ENCODE data around the gene CLK3.
"Not testable (repeated sequence)": the region's sequence is repeated elsewhere in the genome, so short reads cannot be mapped to it uniquely, and the experiment has no call there.

CLK3 gene

GRCh38 chr15:74615508-74616365, at the start of gene CLK3:
CLK3 (plus strand) TSS chr15:74615836; CDS start chr15:74619197, 3,361 bp downstream.
- peak; percentile 94 to 98 for DNase-seq

GRCh38 chr15:74568594-74568993, 47.0 kb upstream of the CLK3 start:
- DNase-seq: no peak

- DNase-seq: no peak
Observed at GRCh38 chr15:74569731-74570070, 45.9 kb upstream of the CLK3 start.

- no peak for DNase-seq
Observed at GRCh38 chr15:74571191-74571590, 44.4 kb upstream of the CLK3 start.

- no peak for DNase-seq
Observed at GRCh38 chr15:74573987-74574386, 41.6 kb upstream of the CLK3 start.

GRCh38 chr15:74578496-74578994, 37.1 kb upstream of the CLK3 start:
- DNase-seq: no peak

GRCh38 chr15:74579001-74579400, 36.6 kb upstream of the CLK3 start:
- no peak for DNase-seq

- DNase-seq: no peak
Observed at GRCh38 chr15:74580538-74581350, 34.9 kb upstream of the CLK3 start.

- no peak for DNase-seq
Observed at GRCh38 chr15:74584204-74584603, 31.4 kb upstream of the CLK3 start.

- no peak for DNase-seq
Observed at GRCh38 chr15:74584779-74585178, 30.9 kb upstream of the CLK3 start.

- no peak for DNase-seq
Observed at GRCh38 chr15:74585191-74585590, 30.4 kb upstream of the CLK3 start.

- DNase-seq: no peak
Observed at GRCh38 chr15:74585857-74586256, 29.8 kb upstream of the CLK3 start.

GRCh38 chr15:74589826-74590225, 25.8 kb upstream of the CLK3 start:
- DNase-seq: no peak

- DNase-seq: no peak
Observed at GRCh38 chr15:74592222-74592621, 23.4 kb upstream of the CLK3 start.

GRCh38 chr15:74593122-74593521, 22.5 kb upstream of the CLK3 start:
- DNase-seq: no peak

- no peak for DNase-seq
Observed at GRCh38 chr15:74594455-74594854, 21.2 kb upstream of the CLK3 start.

GRCh38 chr15:74595271-74595670, 20.4 kb upstream of the CLK3 start:
- DNase-seq: no peak

GRCh38 chr15:74596736-74597135, 18.9 kb upstream of the CLK3 start:
- not testable (repeated sequence) for DNase-seq

GRCh38 chr15:74597146-74597705, 18.4 kb upstream of the CLK3 start:
- not testable (repeated sequence) for DNase-seq

GRCh38 chr15:74598126-74598842, 17.4 kb upstream of the CLK3 start:
- DNase-seq: peak; percentile 79 to 81

- DNase-seq: no peak
Observed at GRCh38 chr15:74599156-74599555, 16.5 kb upstream of the CLK3 start.

GRCh38 chr15:74603026-74603788, 12.4 kb upstream of the CLK3 start:
- DNase-seq: no peak
